HL-60 (cell line): ENCODE measurements around the gene TBC1D24.

ENCODE experiments used
- GABPA ChIP-seq: IDR thresholded peaks from 2 replicates; pipeline ENCODE4 v1.6.1; 2012; ENCODE audit warnings: low read depth
- POLR2AphosphoS5 ChIP-seq: IDR thresholded peaks from 2 replicates; pipeline ENCODE4 v1.6.1; 2012; ENCODE audit warnings: low read depth
- TF ChIP-seq, protein P1 (sequence below): IDR thresholded peaks from one replicate; pipeline ENCODE4 v1.5.1; 2011; ENCODE audit warnings: low read length, control low read depth, inconsistent platforms; ENCODE audit not compliant: insufficient read depth
- TF ChIP-seq, protein P2 (sequence below): IDR thresholded peaks from 2 replicates; pipeline ENCODE4 v1.6.1; 2012; ENCODE audit warnings: low read depth; ENCODE audit not compliant: insufficient replicate concordance

DNA sequence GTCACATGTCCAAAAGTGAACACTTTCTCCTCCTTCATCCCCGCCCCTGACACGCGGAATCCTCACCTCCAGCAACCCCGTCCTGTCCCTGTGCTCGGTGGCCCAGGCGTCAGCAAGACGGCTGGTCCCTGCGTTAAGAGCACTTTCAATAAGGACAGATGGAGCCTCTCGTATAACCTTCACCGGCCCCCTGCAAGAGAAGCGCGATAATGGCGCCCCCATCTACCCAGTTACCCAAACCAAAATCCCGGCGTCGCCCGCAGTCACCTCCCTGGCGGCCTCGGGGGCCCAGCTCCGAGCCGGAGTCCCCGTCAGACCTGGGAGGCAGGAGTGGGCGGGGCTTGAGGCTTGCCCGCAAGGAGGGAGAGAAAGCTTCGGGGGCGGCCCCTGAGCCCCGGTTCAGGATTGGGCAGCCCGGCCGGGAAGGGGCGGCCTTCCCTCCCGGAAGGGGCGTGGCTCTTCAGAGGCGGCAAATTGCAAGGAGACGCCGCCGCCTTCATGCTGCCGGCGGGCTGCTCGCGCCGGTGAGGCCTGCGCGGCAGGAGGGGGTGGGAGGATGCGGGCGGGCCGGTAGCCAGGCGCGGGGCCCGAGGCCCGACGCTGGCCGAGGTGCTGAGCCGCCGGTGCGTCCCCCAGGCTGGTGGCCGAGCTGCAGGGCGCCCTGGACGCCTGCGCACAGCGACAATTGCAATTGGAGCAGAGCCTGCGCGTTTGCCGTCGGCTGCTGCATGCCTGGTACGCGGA lies 15.1 kb upstream of the TBC1D24 start, which contains the start of gene TEDC2:
- TF ChIP-seq, protein P1, sequence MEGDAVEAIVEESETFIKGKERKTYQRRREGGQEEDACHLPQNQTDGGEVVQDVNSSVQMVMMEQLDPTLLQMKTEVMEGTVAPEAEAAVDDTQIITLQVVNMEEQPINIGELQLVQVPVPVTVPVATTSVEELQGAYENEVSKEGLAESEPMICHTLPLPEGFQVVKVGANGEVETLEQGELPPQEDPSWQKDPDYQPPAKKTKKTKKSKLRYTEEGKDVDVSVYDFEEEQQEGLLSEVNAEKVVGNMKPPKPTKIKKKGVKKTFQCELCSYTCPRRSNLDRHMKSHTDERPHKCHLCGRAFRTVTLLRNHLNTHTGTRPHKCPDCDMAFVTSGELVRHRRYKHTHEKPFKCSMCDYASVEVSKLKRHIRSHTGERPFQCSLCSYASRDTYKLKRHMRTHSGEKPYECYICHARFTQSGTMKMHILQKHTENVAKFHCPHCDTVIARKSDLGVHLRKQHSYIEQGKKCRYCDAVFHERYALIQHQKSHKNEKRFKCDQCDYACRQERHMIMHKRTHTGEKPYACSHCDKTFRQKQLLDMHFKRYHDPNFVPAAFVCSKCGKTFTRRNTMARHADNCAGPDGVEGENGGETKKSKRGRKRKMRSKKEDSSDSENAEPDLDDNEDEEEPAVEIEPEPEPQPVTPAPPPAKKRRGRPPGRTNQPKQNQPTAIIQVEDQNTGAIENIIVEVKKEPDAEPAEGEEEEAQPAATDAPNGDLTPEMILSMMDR = no peak
- TF ChIP-seq GABPA (peak; percentile 74), POLR2AphosphoS5 (0 out of 2 replicates have a peak, but pooled peaks have one; percentile 18)
- TF ChIP-seq, protein P2, sequence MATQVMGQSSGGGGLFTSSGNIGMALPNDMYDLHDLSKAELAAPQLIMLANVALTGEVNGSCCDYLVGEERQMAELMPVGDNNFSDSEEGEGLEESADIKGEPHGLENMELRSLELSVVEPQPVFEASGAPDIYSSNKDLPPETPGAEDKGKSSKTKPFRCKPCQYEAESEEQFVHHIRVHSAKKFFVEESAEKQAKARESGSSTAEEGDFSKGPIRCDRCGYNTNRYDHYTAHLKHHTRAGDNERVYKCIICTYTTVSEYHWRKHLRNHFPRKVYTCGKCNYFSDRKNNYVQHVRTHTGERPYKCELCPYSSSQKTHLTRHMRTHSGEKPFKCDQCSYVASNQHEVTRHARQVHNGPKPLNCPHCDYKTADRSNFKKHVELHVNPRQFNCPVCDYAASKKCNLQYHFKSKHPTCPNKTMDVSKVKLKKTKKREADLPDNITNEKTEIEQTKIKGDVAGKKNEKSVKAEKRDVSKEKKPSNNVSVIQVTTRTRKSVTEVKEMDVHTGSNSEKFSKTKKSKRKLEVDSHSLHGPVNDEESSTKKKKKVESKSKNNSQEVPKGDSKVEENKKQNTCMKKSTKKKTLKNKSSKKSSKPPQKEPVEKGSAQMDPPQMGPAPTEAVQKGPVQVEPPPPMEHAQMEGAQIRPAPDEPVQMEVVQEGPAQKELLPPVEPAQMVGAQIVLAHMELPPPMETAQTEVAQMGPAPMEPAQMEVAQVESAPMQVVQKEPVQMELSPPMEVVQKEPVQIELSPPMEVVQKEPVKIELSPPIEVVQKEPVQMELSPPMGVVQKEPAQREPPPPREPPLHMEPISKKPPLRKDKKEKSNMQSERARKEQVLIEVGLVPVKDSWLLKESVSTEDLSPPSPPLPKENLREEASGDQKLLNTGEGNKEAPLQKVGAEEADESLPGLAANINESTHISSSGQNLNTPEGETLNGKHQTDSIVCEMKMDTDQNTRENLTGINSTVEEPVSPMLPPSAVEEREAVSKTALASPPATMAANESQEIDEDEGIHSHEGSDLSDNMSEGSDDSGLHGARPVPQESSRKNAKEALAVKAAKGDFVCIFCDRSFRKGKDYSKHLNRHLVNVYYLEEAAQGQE = peak; percentile 76
